Embryonic facial prominence (tissue), 1 donor: ENCODE results near the gene SLC5A8.

Experiments
- DNase-seq: peaks from one replicate; pipeline ENCODE4 v3.0.0-alpha.2; 2016; ENCODE audit errors: extremely low spot score

Gene SLC5A8, protein sequence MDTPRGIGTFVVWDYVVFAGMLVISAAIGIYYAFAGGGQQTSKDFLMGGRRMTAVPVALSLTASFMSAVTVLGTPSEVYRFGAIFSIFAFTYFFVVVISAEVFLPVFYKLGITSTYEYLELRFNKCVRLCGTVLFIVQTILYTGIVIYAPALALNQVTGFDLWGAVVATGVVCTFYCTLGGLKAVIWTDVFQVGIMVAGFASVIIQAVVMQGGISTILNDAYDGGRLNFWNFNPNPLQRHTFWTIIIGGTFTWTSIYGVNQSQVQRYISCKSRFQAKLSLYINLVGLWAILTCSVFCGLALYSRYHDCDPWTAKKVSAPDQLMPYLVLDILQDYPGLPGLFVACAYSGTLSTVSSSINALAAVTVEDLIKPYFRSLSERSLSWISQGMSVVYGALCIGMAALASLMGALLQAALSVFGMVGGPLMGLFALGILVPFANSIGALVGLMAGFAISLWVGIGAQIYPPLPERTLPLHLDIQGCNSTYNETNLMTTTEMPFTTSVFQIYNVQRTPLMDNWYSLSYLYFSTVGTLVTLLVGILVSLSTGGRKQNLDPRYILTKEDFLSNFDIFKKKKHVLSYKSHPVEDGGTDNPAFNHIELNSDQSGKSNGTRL

DNA sequence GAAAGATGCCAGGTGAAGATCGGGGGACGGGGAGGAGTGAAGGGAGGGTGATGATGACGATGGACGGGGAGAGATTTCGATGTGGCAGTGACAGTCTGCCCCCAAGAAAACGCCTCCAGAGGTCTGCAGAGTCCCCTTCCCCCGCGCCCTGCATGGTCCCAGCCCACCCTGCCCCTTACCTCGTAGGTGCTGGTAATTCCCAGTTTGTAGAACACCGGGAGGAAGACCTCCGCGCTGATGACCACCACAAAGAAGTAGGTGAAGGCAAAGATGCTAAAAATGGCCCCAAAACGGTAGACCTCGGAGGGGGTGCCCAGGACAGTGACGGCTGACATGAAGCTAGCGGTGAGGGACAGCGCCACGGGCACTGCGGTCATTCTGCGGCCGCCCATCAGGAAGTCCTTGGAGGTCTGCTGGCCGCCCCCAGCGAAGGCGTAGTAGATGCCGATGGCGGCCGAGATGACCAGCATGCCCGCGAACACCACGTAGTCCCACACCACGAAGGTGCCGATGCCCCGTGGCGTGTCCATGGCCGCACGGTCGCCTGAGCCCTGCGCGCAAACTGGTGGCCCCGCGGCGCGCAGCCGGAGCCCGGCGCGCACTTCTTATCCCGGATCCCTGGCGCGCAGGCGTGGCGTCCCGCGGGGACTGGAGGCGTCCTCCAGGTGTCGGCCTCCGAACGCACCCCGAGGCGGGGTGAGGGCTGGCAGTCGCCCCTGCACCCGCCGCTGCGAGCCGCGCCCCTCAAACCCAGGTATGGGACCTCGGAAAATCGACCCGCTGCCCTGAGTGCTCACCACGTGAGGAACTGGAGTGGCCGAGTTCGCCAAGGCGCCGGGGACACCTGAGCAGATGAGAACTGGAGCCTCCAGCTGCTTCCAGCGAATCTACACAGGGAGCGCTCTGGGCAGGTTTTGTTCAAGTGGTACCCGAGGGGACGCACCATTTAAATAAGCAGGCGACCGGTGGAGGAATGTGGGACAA, at the start of gene SLC5A8:
Gene SLC5A8, minus strand, starts transcription at position 920 of the 984 bp plus-strand sequence. Its CDS starts 390 bp downstream, at position 530.
- no peak for DNase-seq

DNA sequence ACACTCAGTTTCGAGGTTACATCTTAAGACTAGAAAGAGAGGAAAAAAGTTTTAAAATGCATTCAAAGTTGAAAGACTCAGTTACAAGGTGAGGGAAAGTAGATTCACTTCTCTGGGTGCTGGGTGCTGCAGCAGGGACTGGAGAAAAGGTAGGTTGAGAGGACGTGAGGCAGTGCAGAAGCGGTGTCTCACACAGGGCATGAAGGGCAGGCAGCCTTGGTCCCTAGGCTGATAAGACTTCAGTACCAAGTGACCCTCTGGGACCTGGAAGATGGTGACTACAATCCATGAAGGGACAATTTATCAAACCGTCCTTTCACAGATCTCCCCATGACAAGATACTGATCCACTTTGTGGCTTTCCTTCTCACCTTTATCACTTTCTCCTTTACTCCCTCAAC, 47.3 kb upstream of the SLC5A8 start:
- DNase-seq = no peak

DNA sequence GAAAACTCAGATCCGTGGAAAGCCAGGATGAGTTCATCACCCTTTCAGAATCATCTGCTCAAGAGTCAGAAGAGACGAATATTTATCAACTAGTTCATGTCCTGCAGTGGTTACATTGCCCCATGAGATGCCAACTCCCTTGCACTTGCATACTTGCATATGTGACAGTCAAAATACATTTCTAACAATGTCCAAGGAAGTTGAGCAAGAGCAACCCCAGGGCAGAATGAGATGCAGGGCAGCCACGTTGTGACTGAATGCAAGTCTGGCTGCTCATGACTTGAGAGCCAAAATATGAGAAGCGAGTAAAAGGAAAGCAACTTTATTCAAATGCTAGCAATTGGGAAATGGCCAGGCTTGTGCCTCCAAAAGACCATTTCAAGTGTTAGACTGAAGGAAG, 46.2 kb upstream of the SLC5A8 start:
- no peak for DNase-seq

- no peak for DNase-seq
Observed at GRCh38 chr12:101243616-101244015, 33.6 kb upstream of the SLC5A8 start.

DNA sequence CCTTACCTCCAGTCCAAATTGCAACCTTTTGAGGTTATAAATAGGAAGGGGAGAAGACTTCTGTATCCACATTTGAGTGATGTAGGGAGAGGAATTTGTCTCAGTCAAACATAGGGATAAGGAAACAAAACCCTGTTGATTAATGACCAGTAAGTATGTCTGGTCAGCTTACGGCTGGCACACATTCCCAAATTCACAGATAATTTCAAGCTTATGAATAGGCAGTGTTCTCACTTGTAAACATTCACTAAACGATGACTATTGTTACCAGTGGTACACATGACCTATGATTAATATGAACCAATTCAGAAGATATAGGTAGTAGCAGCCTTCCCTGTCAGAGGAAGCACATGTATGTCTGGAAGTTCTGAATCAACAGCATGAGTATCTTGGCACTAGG, 33.0 kb upstream of the SLC5A8 start:
- DNase-seq = no peak

- DNase-seq = no peak
Observed at GRCh38 chr12:101238800-101239329, 28.8 kb upstream of the SLC5A8 start.

- no peak for DNase-seq
Observed at GRCh38 chr12:101238306-101238705, 28.3 kb upstream of the SLC5A8 start.

GRCh38 chr12:101235686-101236085, 25.6 kb upstream of the SLC5A8 start:
- DNase-seq = no peak

DNA sequence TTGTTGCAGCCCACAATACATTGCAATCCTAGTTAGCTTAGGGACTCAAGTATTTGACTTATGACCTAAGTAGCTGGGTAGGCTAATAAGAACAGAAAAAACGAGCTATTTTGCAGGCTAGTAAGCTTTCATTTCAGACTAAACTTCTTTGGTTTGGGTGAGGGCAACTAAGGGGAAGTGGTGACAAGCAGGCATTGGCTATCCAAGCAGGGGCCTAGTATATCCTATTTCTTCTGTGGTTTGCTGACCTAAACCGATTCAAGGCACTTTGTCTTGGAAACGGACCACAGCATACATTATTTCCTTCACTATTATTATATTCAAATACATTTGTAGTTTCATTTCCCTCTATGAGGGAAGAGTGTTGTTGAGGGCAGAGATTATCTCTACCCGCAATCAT, 21.6 kb upstream of the SLC5A8 start:
- no peak for DNase-seq

DNA sequence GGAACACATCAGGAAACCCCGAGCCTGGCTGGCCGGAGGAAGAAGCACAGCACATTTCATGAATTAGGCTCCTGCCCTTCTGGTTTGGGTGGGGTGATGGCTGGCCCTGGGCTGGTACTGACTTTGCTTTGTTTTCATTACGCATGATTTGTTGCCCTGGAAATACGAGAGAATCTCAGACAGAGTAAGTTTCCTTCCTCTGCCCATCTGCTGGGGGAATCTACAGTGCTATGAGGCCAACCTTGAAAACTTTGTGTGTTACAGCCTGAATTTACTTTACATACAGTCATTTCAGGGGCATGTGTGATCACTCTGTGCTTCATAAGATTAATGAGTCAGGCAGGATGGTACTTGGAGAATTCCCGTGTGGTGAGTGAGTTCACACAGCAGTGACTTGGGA, 20.5 kb upstream of the SLC5A8 start:
- DNase-seq = no peak

GRCh38 chr12:101229841-101230241, 19.8 kb upstream of the SLC5A8 start:
- DNase-seq = no peak

GRCh38 chr12:101221301-101221700, 11.3 kb upstream of the SLC5A8 start:
- no peak for DNase-seq

GRCh38 chr12:101216810-101217209, 6.8 kb upstream of the SLC5A8 start:
- DNase-seq = no peak

- no peak for DNase-seq
Observed at GRCh38 chr12:101207086-101207780, 2.8 kb downstream of the SLC5A8 start.

DNA sequence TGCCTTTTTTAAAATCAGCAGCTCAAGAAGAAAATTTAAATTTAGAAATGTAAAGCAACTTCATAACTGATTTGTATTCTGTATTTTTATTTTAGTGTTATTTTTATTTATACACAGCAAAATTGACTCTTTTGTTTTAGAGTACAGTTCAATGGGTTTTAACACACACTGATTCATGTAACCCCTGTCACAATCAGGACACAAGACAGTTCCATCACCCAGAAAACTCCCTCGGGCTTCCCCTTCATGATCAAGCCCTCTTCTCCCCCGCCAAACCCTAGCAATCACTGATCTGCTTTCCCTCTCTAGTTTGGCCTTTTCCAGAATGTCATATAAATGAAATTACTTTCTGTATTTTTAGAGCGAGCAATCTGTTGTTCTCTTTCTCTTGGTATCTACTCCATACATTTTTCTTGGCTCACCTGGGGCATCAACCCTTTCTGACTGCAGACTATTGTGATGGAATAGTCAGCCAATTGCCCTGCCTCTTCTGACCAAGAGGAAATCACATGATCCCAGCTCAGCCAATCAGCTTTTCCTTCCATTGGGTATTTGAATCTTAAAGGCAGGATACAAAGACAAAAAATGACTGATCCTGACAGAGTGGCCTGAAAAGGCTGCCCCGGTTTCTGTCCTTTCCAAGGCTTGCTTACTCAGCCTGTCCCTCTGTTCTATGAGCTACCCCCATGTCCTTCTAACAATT, 5.3 kb downstream of the SLC5A8 start:
- DNase-seq = no peak

DNA sequence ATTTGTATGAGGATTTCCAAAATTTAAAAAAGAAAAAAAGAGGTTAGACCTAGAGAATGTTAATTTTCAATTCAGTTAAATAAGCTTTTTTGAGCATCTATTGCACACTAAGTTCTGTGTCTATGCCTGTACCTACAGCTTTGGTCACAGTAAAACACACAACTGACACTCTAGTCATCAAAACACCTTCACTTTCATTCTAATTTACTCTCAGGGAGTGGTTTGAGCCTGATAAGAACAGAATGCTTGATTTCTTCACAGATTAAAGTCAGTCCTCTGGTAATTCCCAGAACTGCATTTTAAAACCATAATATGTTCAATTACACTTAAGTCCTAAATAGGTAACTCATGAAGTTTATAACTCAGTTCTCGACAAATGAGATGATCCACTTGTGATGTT, 9.2 kb downstream of the SLC5A8 start:
- no peak for DNase-seq

DNA sequence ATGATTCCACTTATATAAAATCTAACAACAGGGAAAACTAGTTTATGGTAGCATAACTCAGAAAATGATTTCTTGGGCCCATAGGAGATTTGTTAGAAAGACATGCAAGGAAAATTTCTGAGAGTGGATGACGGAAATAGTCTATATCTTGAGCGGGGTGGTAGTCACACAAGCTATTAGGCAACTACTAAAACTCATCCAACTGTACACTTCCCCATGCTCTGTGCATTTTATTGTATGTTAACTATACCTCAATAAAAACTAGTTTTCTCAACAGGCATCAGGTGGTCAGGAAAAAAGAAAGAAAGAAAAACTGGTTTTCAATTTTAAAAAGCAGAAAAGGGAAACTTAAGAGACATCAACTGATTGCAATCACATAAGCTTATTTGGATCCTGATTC, 9.9 kb downstream of the SLC5A8 start:
- no peak for DNase-seq

DNA sequence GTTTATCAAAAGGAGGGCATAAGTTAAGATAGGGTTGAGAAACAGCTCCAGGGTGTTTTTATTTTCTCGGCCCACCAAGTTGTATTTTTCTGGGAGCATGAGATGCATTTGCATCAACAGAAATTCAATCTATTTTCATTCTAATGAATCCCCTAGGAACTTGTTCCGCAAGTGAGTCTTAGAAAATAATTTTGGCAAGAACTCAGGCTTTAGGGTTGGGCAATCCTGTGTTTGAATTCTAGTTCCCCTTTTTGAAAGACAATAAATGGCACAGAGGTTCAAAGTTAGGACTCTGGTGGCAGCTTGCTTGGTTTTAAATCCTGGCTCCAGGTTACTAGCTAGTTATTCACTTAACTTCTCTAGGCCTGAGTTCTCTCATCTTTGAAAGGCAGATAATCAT, 23.7 kb downstream of the SLC5A8 start:
- DNase-seq = no peak

DNA sequence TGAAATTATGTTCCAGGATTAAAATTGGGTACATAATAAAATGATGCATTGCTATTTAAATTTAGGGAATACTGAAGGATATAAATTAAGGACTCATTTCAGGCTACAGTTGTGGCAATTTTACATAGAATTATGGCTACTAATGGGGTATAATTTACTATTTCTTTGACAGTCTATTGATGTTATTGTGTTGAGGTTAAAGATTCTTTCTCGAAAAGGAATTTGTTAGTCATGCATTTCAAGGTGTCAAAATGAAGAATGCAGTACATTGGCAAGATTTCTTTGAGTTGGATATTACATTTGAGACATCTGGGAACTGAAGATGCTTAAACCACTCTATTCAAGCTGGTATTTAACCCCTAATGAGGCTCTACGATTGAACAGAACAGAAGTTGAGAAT, 28.3 kb downstream of the SLC5A8 start:
- DNase-seq = no peak

DNA sequence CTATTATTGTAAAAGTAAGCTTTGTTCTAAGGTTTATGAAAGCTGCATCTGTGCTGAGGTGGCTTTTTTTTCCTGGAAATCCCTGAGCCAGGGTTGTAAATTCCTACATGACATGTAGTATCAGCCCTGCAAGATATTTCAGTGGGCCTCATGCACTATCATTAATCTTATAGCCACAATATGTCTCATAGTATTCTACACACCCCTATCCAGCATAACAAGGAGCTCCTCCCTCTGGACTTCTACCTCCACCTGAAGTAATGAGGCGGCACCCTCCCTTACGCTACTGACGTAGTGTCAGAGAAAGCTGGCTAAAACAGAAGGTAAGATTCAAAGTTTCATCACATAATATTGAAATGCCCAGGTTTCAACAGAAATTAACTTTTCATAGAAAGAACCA, 35.5 kb downstream of the SLC5A8 start:
- no peak for DNase-seq
